HFF-Myc (cell line): Measurements from ENCODE around the gene TNFRSF25.

Experiments
- DNase-seq: peaks from one replicate; pipeline ENCODE4 v3.0.0-alpha.2; 2011; ENCODE audit warnings: low read depth; ENCODE audit errors: extremely low read depth
- H3K4me3 ChIP-seq: replicated peaks from 2 replicates; pipeline ENCODE4 v1.5.1; 2011; ENCODE audit warnings: low read depth, mild to moderate bottlenecking, control low read depth, low read length
- CTCF ChIP-seq: IDR thresholded peaks from 2 replicates; pipeline ENCODE4 v1.5.1; 2012; ENCODE audit warnings: mild to moderate bottlenecking, low read depth, low read length, control low read depth; ENCODE audit errors: missing control alignments

TNFRSF25 gene

GRCh38 chr1:6421266-6421665 lies 44.7 kb downstream of the TNFRSF25 start:
- no peak for TF ChIP-seq CTCF
- H3K4me3 ChIP-seq, result no peak overlapping the region
- DNase-seq, result no peak

DNA sequence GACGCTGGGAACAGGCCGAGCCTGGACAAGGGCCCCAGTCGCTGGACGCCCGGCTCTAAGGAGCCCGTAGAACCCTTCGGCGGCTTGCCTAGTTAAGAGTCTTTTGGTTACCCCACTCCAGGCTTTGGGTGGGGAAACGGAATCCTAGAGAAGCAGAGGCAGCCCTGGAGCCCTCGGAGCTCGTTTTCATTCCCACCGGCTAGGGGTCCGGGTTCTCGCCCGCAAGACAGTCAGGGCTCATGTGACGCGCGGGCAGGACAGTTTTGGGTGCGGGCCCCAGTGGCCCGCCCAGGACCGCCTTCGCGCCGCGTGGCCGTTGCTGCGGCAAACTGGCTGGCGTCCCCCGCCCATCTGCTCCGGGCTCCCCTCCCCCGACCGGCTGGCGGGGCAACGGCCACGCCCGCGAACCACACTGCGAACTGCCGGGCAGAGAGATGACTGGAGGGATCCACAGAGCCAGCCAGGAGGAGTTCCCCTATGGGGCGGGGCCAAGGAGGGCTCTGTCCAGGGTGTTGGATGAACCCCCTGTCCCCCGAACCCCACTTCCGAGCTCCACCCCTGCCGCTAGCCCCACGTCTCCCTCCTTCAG lies 45.4 kb downstream of the TNFRSF25 start:
- no peak for DNase-seq
- no peak for TF ChIP-seq CTCF
- H3K4me3 ChIP-seq, result no peak overlapping the region

GRCh38 chr1:6419804-6420453 lies 46.0 kb downstream of the TNFRSF25 start, which contains the start of gene HES2:
HES2 (minus strand) TSS chr1:6419919; CDS start chr1:6419820, 99 bp downstream.
- no peak for DNase-seq
- H3K4me3 ChIP-seq, result no peak within 1 kb of the TSS
- no peak for TF ChIP-seq CTCF

GRCh38 chr1:6419397-6419803 lies 46.6 kb downstream of the TNFRSF25 start:
- TF ChIP-seq CTCF, result no peak
- no peak overlapping the region for H3K4me3 ChIP-seq
- no peak for DNase-seq

GRCh38 chr1:6418668-6419396 lies 47.1 kb downstream of the TNFRSF25 start:
- no peak for DNase-seq
- no peak for TF ChIP-seq CTCF
- no peak overlapping the region for H3K4me3 ChIP-seq

GRCh38 chr1:6417961-6418667 lies 47.9 kb downstream of the TNFRSF25 start:
- no peak for TF ChIP-seq CTCF
- H3K4me3 ChIP-seq, result no peak overlapping the region

More at GRCh38 chr1:6417961-6418667, 47.9 kb downstream of the TNFRSF25 start:
- no peak for DNase-seq
